Testis (tissue), 2 donors: ENCODE measurements around the gene POLR2C.

Source experiments
- POLR2A ChIP-seq: fragments of 450-650 bp; IDR thresholded peaks from one replicate; pipeline ENCODE4 v1.6.1; 2017; ENCODE audit warnings: antibody characterized with exemption, mild to moderate bottlenecking, moderate library complexity
- TF ChIP-seq, protein P1 (sequence below), 3 experiments: fragments of 450-650 bp in 2 of 3; fragments of 200-600 bp in 1 of 3; sonication (generic) in 1 of 3; IDR thresholded peaks; one replicate each; pipeline ENCODE4 v1.5.1; 2016 to 2019; ENCODE audit warnings: antibody characterized with exemption in 3 of 3, mild to moderate bottlenecking in 2 of 3, moderate library complexity in 1 of 3

DNA sequence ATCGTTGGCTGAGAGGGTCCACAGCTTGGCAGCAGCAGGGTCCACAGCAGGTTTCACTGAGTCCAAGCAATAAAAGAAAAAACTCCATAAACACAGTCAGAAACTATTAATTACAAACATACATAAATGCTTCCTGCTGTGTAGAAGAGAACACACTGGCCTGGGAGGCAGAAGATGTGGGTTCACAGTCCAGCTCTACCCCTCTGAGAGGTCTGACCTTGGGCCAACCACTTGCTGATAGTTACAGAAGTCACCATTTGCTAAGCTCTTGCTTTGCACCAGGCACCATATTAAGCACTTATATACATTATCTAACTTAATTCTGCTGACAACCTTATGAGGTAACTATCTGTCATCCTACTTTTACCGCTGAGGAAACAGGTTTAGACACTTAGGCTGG is 30.0 kb upstream of the POLR2C start:
- TF ChIP-seq, protein P1, sequence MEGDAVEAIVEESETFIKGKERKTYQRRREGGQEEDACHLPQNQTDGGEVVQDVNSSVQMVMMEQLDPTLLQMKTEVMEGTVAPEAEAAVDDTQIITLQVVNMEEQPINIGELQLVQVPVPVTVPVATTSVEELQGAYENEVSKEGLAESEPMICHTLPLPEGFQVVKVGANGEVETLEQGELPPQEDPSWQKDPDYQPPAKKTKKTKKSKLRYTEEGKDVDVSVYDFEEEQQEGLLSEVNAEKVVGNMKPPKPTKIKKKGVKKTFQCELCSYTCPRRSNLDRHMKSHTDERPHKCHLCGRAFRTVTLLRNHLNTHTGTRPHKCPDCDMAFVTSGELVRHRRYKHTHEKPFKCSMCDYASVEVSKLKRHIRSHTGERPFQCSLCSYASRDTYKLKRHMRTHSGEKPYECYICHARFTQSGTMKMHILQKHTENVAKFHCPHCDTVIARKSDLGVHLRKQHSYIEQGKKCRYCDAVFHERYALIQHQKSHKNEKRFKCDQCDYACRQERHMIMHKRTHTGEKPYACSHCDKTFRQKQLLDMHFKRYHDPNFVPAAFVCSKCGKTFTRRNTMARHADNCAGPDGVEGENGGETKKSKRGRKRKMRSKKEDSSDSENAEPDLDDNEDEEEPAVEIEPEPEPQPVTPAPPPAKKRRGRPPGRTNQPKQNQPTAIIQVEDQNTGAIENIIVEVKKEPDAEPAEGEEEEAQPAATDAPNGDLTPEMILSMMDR (IDR thresholded peaks at IDR 0.05), result no peak
- no peak for TF ChIP-seq POLR2A
